Stimulated activated CD4-positive, alpha-beta T cell treated with anti-CD3 and anti-CD28 coated beads, Interleukin-2, amount 100 ng/mL, for 24 hours (primary cell): ENCODE results near the gene PIN1.
A peak's percentile ranks its signal among the peaks of the same experiment; 100 is the strongest.

Experiments
- DNase-seq, 2 donors: peaks; one replicate each; pipeline ENCODE4 v3.0.0-alpha.2; 2020

Gene PIN1

DNA sequence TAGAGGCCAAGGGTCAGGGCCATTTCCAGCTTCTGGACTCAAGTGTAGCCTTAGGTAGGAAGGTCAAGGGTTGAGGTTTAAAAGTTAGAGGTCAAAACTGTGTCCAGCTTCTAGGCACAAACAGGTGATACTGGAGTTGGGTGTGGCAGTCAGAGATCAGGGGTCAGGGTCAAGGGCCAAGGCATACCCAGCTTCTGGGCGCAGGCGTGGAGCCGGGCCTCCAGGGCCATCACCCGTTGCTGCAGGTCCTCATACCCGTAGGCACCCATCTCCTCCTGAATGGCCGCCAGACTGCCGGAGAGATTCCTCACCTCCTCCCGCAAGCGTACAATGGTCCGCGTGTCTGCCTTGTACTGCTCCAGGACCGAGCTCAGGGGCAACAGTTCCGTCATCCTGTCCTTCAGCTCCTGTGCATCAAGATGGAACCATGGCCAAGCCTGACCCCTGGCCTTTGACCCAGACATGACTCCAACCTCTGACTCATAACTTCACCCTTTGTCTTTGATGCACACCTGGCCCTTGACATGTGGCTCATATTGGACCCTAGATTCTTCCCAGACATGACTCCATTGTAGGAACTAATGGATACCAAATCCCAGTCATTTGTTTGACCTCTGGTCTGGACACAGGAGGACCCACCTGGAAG, 22.1 kb downstream of the PIN1 start:
- no peak for DNase-seq

GRCh38 chr19:9857920-9858746, 23.0 kb downstream of the PIN1 start:
- DNase-seq, result no peak

DNA sequence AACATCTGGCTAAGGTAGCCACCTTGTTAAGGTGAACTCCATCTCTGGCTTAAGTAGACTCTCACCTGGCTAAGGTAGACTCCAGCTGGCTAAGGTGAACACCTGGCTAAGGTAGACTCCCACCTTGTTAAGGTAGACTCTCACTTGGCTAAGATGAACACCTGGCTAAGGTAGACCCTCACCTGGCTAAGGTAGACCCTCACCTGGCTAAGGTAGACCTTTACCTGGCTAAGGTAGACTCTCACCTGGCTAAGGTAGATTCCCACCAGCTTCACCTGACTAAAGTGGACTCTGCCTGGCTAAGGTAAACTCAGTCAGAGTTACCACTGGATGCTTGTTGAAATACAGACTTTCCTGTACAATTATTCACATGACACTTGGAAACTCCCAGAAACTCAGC, 23.6 kb downstream of the PIN1 start:
- DNase-seq, result no peak

- DNase-seq, result no peak
These were observed 25.3 kb downstream of the PIN1 start for GRCh38 chr19:9860407-9860806.

DNA sequence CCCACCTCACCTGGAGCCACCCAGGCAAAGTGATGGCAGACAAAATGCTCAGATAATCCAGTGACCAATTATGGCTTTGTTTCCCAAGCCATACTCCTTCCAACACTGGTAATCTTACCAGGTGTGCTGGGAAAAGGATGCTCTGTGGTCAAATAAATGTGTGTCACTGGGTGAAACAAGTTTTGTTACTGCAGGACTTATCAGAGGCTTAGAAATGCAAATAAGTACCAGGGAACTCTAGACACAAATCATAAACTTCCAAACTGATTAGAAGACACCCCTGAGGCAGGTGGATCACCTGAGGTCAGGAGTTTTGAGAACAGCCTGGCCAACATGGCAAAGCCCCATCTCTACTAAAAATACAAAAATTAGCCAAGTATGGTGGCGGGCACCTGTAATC, 26.4 kb downstream of the PIN1 start:
- no peak for DNase-seq

DNA sequence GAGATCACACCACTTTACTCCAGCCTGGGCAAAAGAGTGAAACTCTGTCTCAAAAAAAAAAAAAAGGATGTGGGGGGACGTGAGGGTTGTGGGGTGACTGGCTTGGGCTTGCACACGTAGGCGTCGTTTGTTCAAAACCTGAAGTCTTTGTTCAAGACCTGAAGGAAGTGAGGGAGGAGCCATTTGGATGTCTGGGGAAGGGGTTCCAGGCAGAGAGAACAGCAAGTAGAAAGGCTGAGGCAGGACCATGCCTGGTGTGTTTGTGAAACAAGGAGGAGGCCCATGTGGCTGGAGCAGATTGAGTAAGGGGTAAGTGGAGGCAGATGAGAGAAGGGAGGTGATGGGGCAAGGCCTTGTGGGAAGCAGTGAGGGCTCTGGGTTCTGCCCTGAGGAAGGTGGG, 27.8 kb downstream of the PIN1 start:
- no peak for DNase-seq

GRCh38 chr19:9863759-9864158, 28.6 kb downstream of the PIN1 start:
- DNase-seq, result peak in 1 of 2 donors; percentile 26

GRCh38 chr19:9865732-9866501, 30.8 kb downstream of the PIN1 start:
- DNase-seq, result no peak

- no peak for DNase-seq
These were observed 34.0 kb downstream of the PIN1 start for GRCh38 chr19:9868983-9869617.

- DNase-seq, result no peak
These were observed 36.7 kb downstream of the PIN1 start for GRCh38 chr19:9871626-9872338.

DNA sequence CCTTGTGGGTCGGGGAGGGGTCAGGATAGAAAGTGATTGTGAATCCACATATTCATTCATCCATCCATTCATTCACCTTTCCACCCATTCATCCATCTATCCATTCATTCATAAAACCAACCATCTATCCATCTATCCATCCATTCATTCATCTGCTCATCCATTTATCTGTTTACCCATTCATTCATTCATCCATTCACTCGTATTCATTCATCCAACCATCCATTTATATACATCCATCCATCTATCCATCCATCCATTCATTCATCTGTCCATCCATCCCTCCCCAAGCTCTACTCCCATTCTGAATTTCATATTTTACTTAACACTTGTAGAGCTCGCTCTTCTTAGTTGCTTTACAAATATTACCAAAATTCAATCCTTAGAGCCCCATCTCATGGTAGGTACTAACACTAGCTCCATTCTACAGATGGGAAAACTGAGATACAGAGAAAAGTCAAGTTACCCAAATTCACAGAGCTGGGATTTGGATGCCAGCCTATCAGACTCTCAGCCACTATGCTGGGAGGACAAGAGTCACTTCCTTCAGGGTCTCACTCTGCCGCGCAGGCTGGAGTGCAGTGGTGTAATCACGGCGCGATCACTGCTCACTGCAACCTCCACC, 37.6 kb downstream of the PIN1 start:
- DNase-seq, result no peak

- DNase-seq, result no peak
These were observed 40.0 kb downstream of the PIN1 start for GRCh38 chr19:9875031-9875627.

DNA sequence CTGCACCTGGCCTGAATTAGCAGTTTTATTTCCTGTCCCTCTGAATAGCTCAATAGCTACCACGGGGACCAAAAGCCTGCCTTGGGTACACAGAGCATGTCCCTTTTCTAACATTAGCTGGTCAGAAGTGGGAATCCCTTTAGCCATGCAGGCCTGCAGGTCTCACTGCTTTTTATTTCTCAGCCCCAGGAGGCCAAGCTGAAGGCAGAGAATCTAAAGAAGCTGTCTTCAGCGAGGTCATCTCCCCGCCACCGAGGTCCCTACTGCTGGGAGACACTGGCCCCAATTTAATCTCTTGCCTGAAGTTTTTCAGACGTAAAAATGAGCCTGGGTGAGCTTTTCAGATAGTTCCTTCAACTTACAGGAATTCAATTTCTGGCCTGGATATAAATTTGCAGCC, 40.7 kb downstream of the PIN1 start:
- no peak for DNase-seq

- no peak for DNase-seq
These were observed 42.8 kb downstream of the PIN1 start for GRCh38 chr19:9877780-9878510.

GRCh38 chr19:9878511-9879196, 43.5 kb downstream of the PIN1 start:
- DNase-seq, result no peak

DNA sequence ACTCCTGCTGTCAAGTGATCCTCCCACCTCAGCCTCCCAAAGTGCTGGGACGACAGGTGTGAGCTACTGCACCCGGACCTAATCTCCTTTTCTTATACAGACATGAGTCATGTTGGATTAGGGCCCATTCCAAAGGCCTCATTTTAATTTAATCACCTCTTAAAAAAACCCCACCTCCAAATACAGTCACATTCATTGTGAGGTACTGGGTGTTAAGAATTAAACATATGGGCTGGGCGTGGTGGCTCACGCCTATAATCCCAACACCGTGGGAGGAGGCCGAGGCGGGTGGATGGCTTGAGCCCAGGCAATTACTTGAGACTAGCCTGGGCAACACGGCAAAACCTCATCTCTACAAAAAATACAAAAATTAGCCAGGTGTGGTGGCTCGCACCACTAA, 46.6 kb downstream of the PIN1 start:
- DNase-seq, result no peak

DNA sequence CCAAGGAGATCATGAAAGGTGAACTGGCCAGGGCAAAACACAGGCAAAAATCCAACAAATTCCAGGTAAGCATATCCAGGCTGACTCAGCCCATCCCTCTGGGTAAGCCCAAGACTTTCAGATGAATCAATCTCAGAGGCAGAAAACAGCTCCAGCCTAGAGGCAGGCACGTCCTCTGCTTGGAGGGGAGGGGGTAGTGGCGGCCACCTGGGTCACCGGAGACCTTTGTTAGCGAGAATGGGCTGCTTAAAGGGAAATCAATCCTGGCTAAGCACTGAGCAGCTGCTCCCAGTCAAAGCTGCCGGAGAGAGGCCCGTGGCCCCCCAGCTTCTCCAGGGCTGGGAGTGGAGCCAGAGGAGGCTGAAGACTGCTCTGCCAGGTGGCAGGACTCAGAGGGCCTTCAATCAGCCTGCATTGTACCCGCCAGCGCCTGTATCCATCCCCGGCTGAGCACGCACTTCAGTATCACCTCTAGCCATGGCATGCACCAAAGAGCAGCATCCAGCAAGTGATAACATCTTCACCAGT, 48.2 kb downstream of the PIN1 start:
- no peak for DNase-seq

- DNase-seq, result no peak
These were observed 48.6 kb downstream of the PIN1 start for GRCh38 chr19:9883764-9884163.

- no peak for DNase-seq
These were observed 50.0 kb downstream of the PIN1 start for GRCh38 chr19:9885077-9885552.
